Spleen (tissue), 11 donors: ENCODE measurements around the gene NPB. TPM values are rescaled to one million over a fixed set of nuclear protein-coding genes. Genes with fewer than 3 reads are reported as not detected.

Experiments used
- DNase-seq: peaks from one replicate; pipeline ENCODE4 v3.0.0-alpha.2; 2020
- H3K27ac ChIP-seq, 8 donors: fragments of 200-600 bp; sonication (generic) in 7 of 8; 1 replicate in 4 of 8; 2 replicates in 4 of 8; pipeline versions ENCODE4 v1.5.0 to v1.8.0; 2016 to 2021; ENCODE audit warnings: inconsistent platforms in 4 of 8, mild to moderate bottlenecking in 4 of 8, moderate library complexity in 1 of 8
- H3K27me3 ChIP-seq, 7 donors: fragments of 200-600 bp; sonication (generic) in 6 of 7; replicated peaks in 1 of 7; 1 replicate in 4 of 7; 2 replicates in 3 of 7; pipeline versions ENCODE4 v1.5.0 to v1.8.0; 2016 to 2021; ENCODE audit warnings: inconsistent platforms in 3 of 7, mild to moderate bottlenecking in 1 of 7
- H3K36me3 ChIP-seq, 6 donors: fragments of 200-600 bp; sonication (generic) in 5 of 6; 1 replicate in 4 of 6; 2 replicates in 2 of 6; pipeline versions ENCODE4 v1.5.0 to v1.8.0; 2016 to 2021; ENCODE audit warnings: inconsistent platforms in 2 of 6
- H3K4me1 ChIP-seq, 6 donors: fragments of 200-600 bp; sonication (generic) in 5 of 6; 1 replicate in 3 of 6; 2 replicates in 3 of 6; pipeline versions ENCODE4 v1.5.0 to v1.8.0; 2016 to 2021; ENCODE audit warnings: inconsistent platforms in 3 of 6
- H3K4me3 ChIP-seq, 8 donors: fragments of 200-600 bp; sonication (generic) in 7 of 8; 1 replicate in 4 of 8; 2 replicates in 4 of 8; pipeline versions ENCODE4 v1.5.0 to v1.8.0; 2016 to 2021; ENCODE audit warnings: inconsistent platforms in 4 of 8, mild to moderate bottlenecking in 4 of 8, moderate library complexity in 2 of 8
- H3K9me3 ChIP-seq, 8 donors: fragments of 200-600 bp; sonication (generic) in 7 of 8; 1 replicate in 4 of 8; 2 replicates in 4 of 8; pipeline versions ENCODE4 v1.5.0 to v1.8.0; 2016 to 2021; ENCODE audit warnings: inconsistent platforms in 4 of 8
- POLR2A ChIP-seq, 3 donors: fragments of 450-650 bp; IDR thresholded peaks; one replicate each; pipeline ENCODE4 v1.5.1; 2017; ENCODE audit warnings: antibody characterized with exemption in 3 of 3, mild to moderate bottlenecking in 1 of 3
- POLR2AphosphoS5 ChIP-seq, 3 donors: sonication (generic); formaldehyde crosslinking; IDR thresholded peaks; one replicate each; pipeline ENCODE4 v1.5.1; 2017; ENCODE audit warnings: antibody characterized with exemption in 3 of 3
- WGBS, 5 donors: extraction: QIAGEN DNeasy Blood & Tissue Kit in 3 of 5; methylation state at CpG; one replicate each; pipeline versions ENCODE4 v1.1.5 to v1.1.7; 2013 to 2018; 5-methylcytosine and 5-hydroxymethylcytosine counted together
- intact Hi-C: fragments of 100-400 bp; cut with DNase I; formaldehyde crosslinking; loops from one replicate; pipeline ENCODE4 v1.15.0; 2023; ENCODE audit warnings: low total_unique reads
- polyA plus RNA-seq, 3 donors: library from polyadenylated mRNA; stranded (reverse); fragments of 200-250 nt; gene quantifications; one replicate each; pipeline ENCODE4 v1.2.1, GENCODE V29; 2013
- total RNA-seq, 7 donors: library from RNA; depleted of rRNA in 3 of 7; stranded (reverse); fragments of >200 nt in 3 of 7; fragmentation: NEBNext Ultra II Directional in 4 of 7; extraction: Animal tissue kit (Norgen Biotek cat#: 25700) in 4 of 7; gene quantifications; one replicate each; pipeline versions ENCODE4 v1.1.0 to v1.2.1, GENCODE V29; 2016 to 2021
- TF ChIP-seq, protein P1 (sequence below), 11 experiments: fragments of 200-600 bp in 7 of 11; fragments of 450-650 bp in 4 of 11; sonication (generic) in 4 of 11; IDR thresholded peaks in 8 of 11; conservative IDR thresholded peaks in 3 of 11; 1 replicate in 7 of 11; 2 replicates in 4 of 11; pipeline versions ENCODE4 v1.4.0 to v1.8.0; 2016 to 2021; ENCODE audit warnings: antibody characterized with exemption in 11 of 11, inconsistent platforms in 4 of 11, mild to moderate bottlenecking in 1 of 11
- donor health status: healthy with polysubstance abuse.
- donor health status: DM: no; HTN: no; CAD: no; lungs with moderate emphysema.
- donor health status: DM: no; HTN: no; CAD: no.
- donor health status: Bipolar disorder and iron deficiency.
- donor health status: healthy.
- donor health status: DM: no; HTN: no; CAD: no.
- donor health status: DM: yes; HTN: yes; CAD: no.

The NPB gene
- total and polyA plus RNA-seq, 10 donors, result 0.23 to 4.8 (median 1.5) TPM; not detected in 1

DNA sequence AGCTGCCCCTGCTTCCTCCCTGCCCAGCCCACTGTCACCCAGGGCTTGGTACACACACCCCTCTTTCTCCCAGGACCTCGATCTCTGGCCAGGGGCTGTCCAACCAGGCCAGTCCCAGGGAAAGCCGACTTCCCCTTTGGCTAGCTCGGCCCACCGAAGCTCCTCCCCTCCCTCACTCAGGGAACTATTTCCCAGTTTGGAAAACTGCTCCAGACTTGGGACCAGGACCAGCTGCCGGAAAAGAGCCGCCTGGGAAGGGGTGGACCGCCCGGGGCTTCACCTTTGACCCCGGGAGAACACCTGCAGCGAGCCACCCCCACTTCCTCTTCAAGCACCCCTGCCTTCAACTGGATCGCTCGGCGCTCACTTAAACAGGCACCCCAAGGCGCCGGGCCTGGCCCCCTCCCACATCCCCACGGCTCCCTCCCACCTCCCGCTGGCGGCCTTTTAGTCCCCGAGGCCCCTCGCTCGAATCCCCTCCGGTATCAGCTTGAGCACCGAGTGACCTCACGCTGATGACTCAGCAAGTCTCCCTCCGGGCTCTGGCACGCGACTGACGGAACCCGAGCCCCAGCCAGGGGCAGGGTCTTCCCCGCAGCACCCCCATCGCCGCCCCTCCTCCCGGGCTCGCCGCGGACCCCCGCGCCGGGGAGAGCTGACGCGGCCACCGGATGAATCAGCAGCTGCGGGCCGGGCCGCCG, 24.6 kb downstream of the NPB start:
- Histone ChIP-seq H3K4me3 (peak overlapping the region; percentile 83 to 99 (median 94)), H3K36me3 (peaks cover 0 to 13% (median 11%) of the 10 kb centered on the region in 6 donors), H3K4me1 (peaks cover 24 to 70% (median 63%) of the 10 kb centered on the region in 6 donors), H3K27ac (peak overlapping the region; percentile 45 to 98 (median 94)), H3K27me3 (peaks cover 0 to 38% (median 32%) of the 10 kb centered on the region in 7 donors), H3K9me3 (no peaks in the 10 kb centered on the region)
- intact Hi-C loops, result no loop called here
- peak; percentile 67 to 72 (median 68) for TF ChIP-seq POLR2AphosphoS5 (IDR thresholded peaks at IDR 0.05)
- TF ChIP-seq POLR2A (IDR thresholded peaks at IDR 0.05), result no peak
- DNase-seq, result peak; percentile 92
- 0 to 1% (median 1%) methylated on average over 29 to 46 of the region's 46 CpGs for whole genome bisulfite sequencing, 5 donors

- H3K9me3 ChIP-seq, result no peaks in the 10 kb centered on the region
- H3K4me3 ChIP-seq, result peak overlapping the region; percentile 83 to 99 (median 94)
- peaks cover 0 to 8% (median 7%) of the 10 kb centered on the region in 6 donors for H3K36me3 ChIP-seq
- H3K4me1 ChIP-seq, result peaks cover 24 to 64% (median 59%) of the 10 kb centered on the region in 6 donors
- 0 to 5% (median 1%) methylated on average over 4 to 78 of the region's 78 CpGs for WGBS, 5 donors
- no peak for TF ChIP-seq POLR2A (IDR thresholded peaks at IDR 0.05)
- TF ChIP-seq POLR2AphosphoS5 (IDR thresholded peaks at IDR 0.05), result no peak
- TF ChIP-seq, protein P1, sequence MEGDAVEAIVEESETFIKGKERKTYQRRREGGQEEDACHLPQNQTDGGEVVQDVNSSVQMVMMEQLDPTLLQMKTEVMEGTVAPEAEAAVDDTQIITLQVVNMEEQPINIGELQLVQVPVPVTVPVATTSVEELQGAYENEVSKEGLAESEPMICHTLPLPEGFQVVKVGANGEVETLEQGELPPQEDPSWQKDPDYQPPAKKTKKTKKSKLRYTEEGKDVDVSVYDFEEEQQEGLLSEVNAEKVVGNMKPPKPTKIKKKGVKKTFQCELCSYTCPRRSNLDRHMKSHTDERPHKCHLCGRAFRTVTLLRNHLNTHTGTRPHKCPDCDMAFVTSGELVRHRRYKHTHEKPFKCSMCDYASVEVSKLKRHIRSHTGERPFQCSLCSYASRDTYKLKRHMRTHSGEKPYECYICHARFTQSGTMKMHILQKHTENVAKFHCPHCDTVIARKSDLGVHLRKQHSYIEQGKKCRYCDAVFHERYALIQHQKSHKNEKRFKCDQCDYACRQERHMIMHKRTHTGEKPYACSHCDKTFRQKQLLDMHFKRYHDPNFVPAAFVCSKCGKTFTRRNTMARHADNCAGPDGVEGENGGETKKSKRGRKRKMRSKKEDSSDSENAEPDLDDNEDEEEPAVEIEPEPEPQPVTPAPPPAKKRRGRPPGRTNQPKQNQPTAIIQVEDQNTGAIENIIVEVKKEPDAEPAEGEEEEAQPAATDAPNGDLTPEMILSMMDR (IDR thresholded peaks at IDR 0.05 in 8 of 11, conservative IDR thresholded peaks at IDR 0.05 in 3 of 11), result no peak
- H3K27ac ChIP-seq, result peak overlapping the region; percentile 45 to 98 (median 94)
- intact Hi-C loops, result no loop called here
- peak; percentile 89 for DNase-seq
- peaks cover 0 to 44% (median 34%) of the 10 kb centered on the region in 7 donors for H3K27me3 ChIP-seq
These were observed 25.2 kb downstream of the NPB start for GRCh38 chr17:81927152-81927652.

DNA sequence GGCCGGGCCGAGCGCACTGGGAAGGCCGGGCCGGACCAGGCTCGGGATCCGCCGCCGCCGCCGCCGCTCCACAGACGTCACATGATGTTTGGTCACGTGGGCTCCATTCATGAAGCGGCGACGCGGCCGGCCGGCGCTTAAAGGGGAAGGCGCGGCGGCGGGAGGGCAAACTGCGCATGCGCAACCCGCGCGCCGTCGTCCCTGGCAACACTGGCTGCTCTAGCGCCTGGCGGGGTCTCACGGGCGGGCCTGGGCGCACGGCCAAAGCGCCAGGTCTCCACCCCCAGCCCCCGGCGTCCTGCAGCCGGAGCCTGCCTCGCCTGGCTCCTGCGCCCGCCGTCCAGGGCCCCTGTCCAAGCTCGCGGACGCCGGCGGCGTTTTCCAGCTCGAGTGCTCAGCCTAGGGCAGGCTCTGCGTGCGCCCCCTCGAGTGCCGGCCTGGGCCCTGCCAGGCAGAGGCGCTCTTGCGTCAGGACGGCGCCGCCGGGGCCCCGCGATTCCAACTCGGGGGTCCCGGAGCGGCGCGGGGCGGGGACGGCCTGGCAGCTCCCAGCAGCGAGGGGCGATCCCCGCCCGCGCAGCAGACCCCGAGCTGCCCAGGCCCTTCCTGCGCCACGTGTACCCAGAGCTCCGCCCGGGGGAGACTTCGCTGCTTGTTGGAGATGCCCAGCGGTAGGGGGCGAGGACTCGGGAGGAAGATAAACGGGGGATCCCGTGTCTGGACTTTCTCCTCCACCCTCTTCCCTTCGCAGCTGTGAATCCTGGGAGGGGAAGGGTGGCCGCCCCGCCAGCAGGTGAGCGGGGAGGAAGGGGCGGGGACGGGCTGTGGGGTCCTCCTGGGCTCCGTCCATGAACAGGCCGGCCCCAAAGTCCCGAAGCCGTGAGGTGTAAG, 25.9 kb downstream of the NPB start, which contains the start of gene MAFG:
TSS of gene MAFG (minus strand) at position 83 of the 891 bp plus-strand sequence. CDS start 4,550 bp downstream, outside the sequence.
- 0 to 1% (median 1%) methylated on average over 17 to 98 of the region's 98 CpGs for WGBS, 5 donors
- DNase-seq, result peak; percentile 97
- Histone ChIP-seq H3K9me3 (no peaks in the 10 kb centered on the region), H3K27me3 (peaks cover 0 to 50% (median 34%) of the 10 kb centered on the region in 7 donors), H3K36me3 (peaks cover 0 to 1% (median under 1%) of the 10 kb centered on the region in 6 donors), H3K27ac (peak within 1 kb of the TSS; percentile 45 to 98 (median 94)), H3K4me3 (peak within 1 kb of the TSS; percentile 83 to 99 (median 94)), H3K4me1 (peaks cover 24 to 57% (median 52%) of the 10 kb centered on the region in 6 donors)
- intact Hi-C loops, result no loop called here
- TF ChIP-seq POLR2AphosphoS5 (IDR thresholded peaks at IDR 0.05), result peak; percentile 74 to 88 (median 86)
- peak in 1 of 3 donors; percentile 27 for TF ChIP-seq POLR2A (IDR thresholded peaks at IDR 0.05)
- TF ChIP-seq, protein P1 (IDR thresholded peaks at IDR 0.05 in 8 of 11, conservative IDR thresholded peaks at IDR 0.05 in 3 of 11), result peak in 7 of 11 experiments; percentile 22 to 53 (median 37)

- TF ChIP-seq POLR2A (IDR thresholded peaks at IDR 0.05), result no peak
- TF ChIP-seq, protein P1 (IDR thresholded peaks at IDR 0.05 in 8 of 11, conservative IDR thresholded peaks at IDR 0.05 in 3 of 11), result no peak
- no peak for TF ChIP-seq POLR2AphosphoS5 (IDR thresholded peaks at IDR 0.05)
- peak overlapping the region in 7 of 8 donors; percentile 49 to 99 (median 92) for H3K4me3 ChIP-seq
- H3K27ac ChIP-seq, result no peak overlapping the region
- no peak for DNase-seq
- intact Hi-C loops, result no loop called here
- peaks cover 20 to 49% (median 44%) of the 10 kb centered on the region in 6 donors for H3K4me1 ChIP-seq
- no peaks in the 10 kb centered on the region for H3K36me3 ChIP-seq
- 21 to 48% (median 23%) methylated on average over 20 to 44 of the region's 44 CpGs for WGBS, 5 donors
- peaks cover 0 to 56% (median 34%) of the 10 kb centered on the region in 7 donors for H3K27me3 ChIP-seq
- H3K9me3 ChIP-seq, result no peaks in the 10 kb centered on the region
These were observed 26.7 kb downstream of the NPB start for GRCh38 chr17:81928544-81929252.
